Measurements from ENCODE around the gene ASZ1.
"Not testable (repeated sequence)": the region's sequence is repeated elsewhere in the genome, so short reads cannot be mapped to it uniquely, and the experiment has no call there.

The ASZ1 gene, protein sequence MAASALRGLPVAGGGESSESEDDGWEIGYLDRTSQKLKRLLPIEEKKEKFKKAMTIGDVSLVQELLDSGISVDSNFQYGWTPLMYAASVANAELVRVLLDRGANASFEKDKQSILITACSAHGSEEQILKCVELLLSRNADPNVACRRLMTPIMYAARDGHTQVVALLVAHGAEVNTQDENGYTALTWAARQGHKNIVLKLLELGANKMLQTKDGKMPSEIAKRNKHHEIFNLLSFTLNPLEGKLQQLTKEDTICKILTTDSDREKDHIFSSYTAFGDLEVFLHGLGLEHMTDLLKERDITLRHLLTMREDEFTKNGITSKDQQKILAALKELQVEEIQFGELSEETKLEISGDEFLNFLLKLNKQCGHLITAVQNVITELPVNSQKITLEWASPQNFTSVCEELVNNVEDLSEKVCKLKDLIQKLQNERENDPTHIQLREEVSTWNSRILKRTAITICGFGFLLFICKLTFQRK
- 0 reads per million in 2 donors for total RNA-seq

- no peak for DNase-seq
These were observed at the start of gene ASZ1 for GRCh38 chr7:117427258-117427701. Gene ASZ1 (minus strand): TSS chr7:117427493. CDS start chr7:117427460, 33 bp downstream.

- no peak for DNase-seq
These were observed 49.4 kb upstream of the ASZ1 start for GRCh38 chr7:117476557-117477215.

GRCh38 chr7:117472335-117472734 lies 45.0 kb upstream of the ASZ1 start:
- no peak for DNase-seq

DNA sequence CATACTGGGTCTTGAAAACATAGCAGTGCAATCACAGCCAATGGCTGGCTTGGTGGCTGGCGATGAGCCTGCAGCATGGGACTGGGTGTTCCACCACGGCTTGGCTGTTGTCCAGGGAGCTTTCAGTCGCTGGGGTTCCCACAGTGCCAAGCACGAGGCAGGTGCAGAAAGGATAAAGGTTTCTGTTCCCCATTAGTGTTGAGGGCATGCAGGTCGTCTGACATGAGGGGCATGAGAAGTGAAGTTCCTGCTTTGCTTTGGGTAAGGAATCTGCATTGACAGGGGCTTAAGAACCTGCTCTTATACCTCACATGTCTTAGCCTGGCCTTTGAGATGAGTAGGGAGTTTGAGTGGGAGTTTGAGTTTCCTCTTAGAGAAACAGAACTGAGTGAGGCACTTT lies 43.5 kb upstream of the ASZ1 start:
- no peak for DNase-seq

GRCh38 chr7:117468174-117468573 lies 40.9 kb upstream of the ASZ1 start:
- DNase-seq = no peak

- DNase-seq = not testable (repeated sequence)
These were observed 33.5 kb upstream of the ASZ1 start for GRCh38 chr7:117460815-117461214.

GRCh38 chr7:117459735-117460134 lies 32.4 kb upstream of the ASZ1 start:
- DNase-seq = no peak

- DNase-seq = no peak
These were observed 31.8 kb upstream of the ASZ1 start for GRCh38 chr7:117458977-117459583.

GRCh38 chr7:117448655-117449054 lies 21.4 kb upstream of the ASZ1 start:
- DNase-seq = no peak

GRCh38 chr7:117446220-117446815 lies 19.0 kb upstream of the ASZ1 start:
- no peak for DNase-seq

DNA sequence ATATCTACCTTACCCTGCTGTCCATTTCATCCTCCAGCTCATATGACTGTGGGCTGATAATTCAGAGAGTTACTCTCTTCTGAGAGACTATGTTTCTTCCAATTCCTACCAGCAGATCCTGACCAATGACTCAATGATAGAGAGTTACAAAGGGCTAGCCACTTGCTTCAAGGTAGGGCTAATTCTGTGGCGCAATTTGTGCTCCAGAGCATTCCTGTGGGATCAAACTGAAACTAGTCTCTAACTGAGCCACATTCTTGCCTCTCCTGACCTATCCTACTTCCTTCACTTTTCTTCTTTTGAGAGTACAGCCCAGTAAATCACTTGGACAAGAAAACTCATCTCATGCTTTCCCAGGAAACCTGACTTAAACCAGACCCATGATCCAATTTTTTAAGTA lies 17.9 kb upstream of the ASZ1 start:
- DNase-seq = no peak

DNA sequence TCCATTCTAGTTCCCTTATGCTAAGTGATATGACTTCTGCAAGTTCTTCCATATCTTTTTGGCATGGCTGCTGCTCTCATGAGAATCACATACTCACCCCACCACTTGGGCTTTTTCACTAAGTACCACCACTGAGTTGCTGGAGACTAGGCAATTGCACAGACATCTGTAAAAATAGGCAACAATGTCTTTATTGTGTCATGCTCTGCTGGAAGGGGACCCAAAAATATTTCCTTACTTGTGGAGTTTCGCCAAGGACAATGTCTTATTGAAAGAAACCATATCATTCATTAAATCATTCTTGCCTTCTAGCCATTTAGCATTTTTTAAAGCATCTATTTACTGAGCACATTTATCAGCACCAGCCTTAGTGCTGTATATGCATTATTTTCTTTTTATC lies 17.4 kb upstream of the ASZ1 start:
- no peak for DNase-seq

DNA sequence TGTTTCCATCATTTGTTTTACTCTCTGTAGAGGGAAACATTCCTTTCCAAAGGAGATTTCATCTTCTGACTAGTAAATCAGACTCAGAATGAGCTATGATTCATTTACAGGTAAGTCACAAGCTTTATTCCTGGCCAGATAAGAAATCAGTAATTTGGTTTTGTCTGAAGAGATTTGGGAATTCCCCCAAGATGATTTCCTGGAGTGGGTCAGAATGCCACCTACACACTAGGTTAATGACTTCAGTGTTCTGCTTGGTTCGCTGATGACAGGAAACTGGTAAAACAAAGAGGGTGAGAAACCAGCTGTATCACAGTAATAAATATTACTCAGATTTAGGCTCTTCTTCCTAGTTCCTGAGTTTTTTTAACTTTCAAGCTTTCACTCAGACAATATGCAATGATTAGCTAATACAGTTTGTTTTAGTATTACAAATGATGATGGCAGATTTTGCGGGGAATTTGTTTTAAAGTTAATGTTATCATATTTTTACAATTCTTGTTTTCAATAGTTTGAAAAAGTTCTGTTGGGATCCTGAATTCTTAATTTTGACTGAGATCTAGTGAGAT lies 8.3 kb upstream of the ASZ1 start:
- no peak for DNase-seq

- no peak for DNase-seq
These were observed 3.0 kb downstream of the ASZ1 start for GRCh38 chr7:117424090-117424829.

- not testable (repeated sequence) for DNase-seq
These were observed 12.7 kb downstream of the ASZ1 start for GRCh38 chr7:117414591-117414990.

DNA sequence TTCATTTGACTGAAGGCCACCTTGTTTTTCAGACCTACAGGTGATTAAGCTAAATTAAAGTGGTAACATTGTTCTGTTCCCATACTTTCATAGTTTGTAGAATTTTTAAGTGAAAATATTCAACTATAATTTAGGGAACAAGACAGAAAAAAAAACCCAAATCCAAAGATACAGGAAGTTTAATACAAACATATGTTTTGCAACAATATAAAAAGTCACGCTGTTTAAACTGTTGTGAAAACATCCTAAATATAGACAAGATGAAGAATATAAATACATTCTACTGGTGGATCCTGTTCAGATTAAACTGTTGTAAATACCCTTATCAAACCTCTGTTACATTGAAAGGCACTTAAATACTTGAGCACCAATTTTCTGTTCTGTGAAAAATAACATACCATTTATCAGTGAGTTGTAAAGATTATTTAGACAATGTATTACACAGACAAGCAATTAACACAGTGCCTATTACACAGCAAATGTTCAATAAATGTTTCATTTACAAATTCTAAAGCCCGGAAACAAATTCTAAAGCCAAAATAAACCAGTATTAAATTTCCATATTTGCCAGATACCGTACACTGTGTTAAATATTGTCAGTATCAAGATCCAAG lies 14.2 kb downstream of the ASZ1 start:
- DNase-seq = no peak

DNA sequence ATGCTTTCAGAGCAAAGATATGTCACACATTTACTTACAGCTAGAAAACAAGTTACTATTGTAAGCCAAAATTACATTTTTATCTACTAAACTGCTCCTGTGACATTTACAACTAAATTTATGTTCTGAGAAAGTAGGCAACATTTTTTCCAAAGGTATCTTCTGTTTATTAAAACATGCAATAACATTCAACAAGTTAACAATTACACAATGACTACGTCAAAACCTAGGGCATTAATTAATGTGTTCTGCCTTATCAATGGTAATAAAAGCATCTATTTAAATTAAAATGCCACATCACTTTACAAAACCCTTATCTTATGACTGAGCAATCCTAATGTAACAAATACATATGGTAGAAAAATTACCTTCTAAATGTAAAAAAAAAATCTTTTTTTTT lies 14.9 kb downstream of the ASZ1 start:
- DNase-seq = no peak

DNA sequence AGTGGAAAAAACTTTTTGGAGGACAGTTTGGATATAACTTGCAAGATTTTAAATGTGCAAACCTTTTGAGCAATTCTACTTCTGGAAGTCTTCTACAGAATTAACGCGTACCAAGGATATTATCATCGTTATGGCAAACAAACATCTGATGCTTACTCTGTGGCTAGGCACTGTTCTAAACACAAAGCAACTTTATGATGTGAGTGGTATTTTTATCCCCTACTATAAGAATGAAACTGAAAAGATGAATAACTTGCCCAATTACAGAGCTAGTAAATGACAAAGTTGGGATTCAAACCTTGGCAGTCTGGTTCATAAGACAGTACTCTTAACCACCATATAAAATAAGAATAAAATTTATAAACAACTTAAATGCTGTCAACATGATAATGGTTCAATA lies 15.8 kb downstream of the ASZ1 start:
- no peak for DNase-seq

DNA sequence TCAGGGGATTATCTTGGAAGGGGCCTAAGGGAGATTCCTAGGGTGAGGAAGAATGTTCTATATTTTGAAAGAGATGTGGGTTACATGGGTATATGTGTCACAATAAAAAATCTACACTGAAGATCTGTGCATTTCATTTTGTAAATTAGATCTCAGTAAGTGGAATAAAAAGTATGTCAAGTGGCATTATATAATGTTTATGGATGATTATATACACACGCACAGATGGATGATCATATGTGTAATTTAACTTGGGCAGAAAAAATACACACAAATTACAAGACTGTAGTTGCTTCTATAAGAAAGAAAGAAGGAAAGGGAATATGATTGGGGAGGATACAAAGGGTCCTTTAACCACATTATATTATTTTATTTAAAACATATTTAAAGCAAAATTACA lies 18.5 kb downstream of the ASZ1 start:
- no peak for DNase-seq

- DNase-seq = no peak
These were observed 21.8 kb downstream of the ASZ1 start for GRCh38 chr7:117405519-117405918.

DNA sequence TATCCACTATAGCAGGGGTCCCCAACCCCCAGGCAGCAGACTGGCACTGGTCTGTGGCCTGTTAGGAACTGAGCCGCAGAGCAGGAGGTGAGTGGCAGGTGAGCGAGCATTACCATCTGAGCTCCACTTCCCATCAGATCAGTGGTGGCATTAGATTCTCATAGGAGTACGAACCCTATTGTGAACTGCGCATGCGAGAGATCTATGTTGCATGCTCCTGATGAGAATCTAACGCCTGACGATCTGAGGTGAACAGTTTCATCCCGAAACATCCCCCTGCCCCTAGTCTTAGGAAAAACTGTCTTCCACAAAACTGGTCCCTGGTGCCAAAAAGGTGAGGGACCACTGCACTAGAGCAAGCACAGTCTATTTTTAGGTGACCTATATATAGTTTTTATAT lies 23.6 kb downstream of the ASZ1 start:
- no peak for DNase-seq

GRCh38 chr7:117402109-117402508 lies 25.2 kb downstream of the ASZ1 start:
- no peak for DNase-seq

Data from activated gamma-delta T cell (primary cell).